SW480 (cell line): ENCODE data around the gene IFITM10.

Experiments
- DNase-seq: peaks from one replicate; pipeline ENCODE4 v3.0.0-alpha.2; 2016; ENCODE audit warnings: low spot score

IFITM10 gene

DNA sequence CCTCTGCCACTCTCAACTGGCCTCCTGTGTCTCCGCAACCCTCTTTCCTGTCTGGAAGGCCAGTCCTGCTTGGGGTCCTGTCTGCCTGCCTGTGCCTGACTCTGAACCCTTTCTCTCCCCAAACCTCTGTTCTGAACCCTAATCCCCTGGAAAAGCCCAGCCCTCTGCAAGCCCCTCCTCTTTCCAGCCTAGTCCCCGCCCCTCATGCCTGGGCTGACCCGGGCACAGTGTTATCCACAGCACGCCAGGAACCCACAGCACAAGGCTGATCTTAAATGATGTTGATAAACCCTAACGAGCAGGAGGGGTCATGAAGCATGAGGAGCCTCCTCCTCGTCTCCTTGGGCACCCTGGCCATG lies at the start of gene IFITM10:
Gene IFITM10 (minus strand): TSS at position 115 of the 359 bp plus-strand sequence. CDS start 153 bp downstream, outside the sequence.
- no peak for DNase-seq

DNA sequence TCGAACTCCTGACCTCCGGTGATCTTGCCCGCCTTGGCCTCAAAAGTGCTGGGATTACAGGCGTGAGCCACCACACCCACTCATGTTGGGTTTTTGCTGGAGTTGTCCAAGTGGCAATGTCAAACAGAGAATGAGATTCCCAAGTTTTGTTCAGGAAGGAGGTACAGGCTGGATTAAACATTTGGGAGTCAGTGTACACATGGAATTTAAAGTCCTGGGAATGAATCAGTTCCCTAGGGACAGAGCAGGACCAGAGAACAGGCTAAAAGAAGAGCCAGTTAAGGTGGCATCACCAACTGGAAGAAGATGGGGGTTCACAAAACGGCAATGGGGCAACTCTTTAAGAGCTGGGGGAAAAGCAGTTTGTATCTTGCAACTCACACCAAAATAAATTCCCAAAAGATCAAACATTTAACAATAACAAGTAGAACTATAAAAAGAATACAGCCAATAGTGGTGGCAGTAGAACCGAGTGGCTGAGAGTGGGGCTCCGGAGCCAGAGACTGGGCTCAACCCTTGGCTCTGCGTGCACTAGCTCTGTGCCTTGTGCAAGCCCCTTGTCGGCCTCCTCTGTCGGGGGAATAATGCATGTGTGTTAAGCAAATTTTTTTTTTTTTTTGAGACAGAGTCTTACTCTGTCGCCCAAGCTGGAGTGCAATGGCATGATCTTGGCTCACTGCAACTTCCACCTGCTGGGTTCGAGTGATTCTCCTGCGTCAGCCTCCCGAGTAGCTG lies 47.2 kb upstream of the IFITM10 start:
- no peak for DNase-seq

DNA sequence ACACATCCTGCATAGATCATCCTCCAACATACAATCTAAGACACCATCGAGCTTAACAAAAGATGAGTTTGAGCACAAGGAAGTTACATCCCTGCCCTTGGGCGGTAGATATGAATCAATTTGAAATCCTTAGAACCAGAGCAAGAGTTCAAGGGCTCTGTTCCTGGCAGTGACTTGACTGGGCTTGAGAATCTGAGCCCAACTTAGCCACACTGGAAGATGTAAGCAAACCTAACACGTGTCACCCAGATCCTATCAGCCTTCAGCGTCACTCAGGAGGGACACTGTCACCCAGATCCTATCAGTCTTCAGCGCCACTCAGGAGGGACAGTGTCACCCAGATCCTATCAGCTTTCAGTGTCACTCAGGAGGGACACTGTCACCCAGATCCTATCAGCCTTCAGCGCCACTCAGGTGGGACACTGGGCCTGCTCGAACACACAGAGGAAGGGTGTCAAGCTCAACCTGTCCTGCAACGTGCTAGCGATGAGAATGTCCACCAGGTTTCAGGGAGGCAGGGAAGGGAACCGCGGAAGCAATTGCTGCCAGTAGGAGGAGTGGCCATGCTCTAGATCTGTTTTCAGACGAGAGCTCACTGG lies 46.1 kb upstream of the IFITM10 start:
- DNase-seq, result no peak

DNA sequence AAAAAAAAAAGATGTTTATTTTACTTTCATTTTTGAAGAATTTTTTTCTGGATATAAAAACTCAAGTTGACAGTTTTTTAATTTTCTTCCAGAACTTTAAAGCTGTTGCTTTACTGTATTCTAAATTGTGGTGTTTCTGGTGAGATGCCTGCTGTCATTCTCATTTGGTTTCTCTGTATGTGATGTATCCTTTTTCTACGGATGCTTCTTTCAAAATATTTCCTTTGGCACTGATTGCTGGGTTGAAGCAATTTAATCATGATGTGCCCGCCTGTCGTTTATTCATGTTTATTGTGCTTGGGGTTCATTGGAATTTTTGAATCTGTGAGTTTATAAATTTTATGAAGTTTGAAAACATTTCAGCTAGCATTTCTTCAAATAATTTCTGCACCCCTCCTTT lies 42.7 kb upstream of the IFITM10 start:
- no peak for DNase-seq

DNA sequence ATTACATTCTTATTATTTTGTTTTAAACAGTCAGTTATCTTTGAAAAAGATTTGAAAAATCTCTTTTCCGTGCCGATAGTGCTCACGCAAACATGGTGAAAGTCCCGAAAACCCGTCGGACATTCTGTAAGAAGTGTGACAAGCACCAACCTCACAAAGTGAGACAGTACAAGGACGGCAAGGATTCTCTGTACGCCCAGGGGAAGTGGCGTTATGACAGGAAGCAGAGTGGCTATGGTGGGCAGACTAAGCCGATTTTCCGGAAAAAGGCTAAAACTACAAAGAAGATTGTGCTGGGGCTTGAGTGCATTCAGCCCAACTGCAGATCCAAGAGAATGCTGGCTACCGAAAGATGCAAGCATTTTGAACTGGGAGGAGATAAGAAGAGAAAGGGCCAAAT lies 42.1 kb upstream of the IFITM10 start:
- no peak for DNase-seq

DNA sequence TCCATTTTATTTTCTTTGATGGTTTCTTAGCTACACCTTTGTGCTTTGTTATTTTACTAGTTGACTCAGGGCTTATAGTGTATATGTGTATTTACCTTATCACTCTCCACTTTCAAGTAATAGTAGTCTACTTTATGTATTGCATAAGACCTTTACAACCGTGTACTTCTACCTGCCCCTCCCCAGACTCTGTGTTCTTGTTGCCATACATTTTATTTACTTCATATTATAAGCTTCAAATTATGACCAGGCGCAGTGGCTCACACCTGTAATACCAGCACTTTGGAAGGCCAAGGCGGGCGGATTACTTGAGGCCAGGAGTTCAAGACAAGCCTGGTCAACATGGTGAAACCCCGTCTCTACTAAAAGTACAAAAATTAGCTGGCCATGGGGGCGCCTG lies 41.5 kb upstream of the IFITM10 start:
- DNase-seq, result no peak

DNA sequence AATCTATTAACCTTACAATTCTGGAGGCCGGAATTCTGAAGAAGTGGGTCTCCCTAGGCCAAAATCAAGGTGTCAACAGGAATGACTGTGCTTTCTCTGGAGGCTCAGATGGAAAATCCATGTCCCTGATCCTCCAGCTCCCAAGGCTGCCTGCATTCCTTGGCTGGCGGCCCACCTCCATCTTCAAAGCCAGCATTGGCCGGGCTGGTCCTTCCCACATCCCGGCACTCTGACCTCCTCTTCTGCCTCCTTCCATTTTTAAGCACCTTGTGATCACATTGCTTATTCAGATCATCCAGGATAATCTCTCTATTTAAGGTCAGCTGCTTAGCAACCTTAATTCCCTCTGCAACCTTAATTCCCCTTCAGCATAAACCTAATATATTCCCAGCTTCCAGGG lies 36.1 kb upstream of the IFITM10 start:
- no peak for DNase-seq

DNA sequence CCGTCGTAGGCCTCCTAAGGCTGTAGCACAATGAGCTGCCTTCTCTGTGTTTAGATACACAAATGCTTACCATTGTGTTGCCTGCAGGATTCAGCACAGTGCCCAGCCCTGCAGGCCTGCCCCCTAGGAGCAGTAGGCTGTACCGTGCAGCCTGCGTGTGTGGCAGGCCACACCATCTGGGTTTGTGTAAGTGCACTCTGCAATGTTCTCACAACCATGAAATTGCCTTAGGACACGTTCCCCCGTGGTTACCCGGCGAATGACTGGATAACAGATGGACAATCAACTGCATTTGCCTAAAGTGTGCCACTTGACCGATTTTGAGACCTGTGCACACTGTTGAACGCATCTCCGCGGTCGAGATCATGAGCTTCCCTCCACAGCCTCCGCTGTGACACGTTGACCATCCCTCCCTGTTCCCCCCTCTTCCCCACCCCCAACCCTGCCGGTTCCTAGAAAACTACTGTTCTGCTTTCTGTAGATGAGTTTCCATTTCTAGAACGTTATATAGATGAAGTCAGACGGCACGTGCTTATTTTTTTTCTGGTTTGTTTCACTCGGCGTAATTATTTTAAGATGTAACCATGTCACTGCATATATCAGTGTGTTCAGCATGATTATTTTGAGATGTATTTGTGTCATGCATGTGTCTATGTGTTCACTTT lies 35.5 kb upstream of the IFITM10 start:
- DNase-seq, result no peak

DNA sequence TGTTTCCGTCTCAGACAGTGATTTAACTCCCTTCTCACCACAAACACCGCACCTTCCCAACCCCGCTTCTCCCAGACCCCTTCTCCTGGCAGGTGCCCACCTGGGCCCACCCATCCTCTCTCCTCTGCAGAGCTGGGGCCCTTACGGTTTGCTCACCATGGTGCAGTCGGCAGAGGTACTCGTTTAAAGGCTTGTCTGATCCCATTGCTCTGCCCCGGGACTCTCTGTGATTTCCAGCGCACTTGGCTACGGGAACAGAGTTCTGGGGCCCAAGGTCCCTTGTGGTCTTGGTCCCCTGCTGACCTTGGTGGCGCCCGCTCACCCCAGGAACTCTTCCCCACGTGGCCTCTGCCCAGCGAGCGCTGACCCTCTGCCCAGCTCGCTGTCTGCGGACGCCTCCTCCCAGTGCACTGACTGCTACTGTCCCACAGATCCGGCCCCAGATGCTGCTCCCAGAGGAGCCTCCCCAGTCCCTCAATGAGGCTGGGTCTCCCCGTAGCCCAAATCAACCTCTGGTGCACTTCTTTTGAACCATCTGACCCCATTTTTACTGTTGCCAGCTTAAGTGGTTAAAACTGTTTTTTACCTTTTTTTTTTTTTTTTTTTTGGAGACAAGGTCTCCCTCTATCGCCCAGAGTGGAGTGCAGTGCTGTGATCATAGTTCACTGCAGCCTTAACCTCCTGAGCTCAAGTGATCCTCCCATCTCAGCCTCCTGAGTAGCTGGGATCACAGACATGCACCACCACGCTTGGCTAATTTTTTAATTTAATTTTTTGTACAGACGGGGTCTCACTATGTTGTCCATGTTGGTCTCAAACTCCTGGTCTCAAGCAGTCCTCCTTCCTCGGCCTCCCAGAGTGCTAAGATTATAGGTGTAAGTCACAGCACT lies 34.6 kb upstream of the IFITM10 start:
- no peak for DNase-seq

DNA sequence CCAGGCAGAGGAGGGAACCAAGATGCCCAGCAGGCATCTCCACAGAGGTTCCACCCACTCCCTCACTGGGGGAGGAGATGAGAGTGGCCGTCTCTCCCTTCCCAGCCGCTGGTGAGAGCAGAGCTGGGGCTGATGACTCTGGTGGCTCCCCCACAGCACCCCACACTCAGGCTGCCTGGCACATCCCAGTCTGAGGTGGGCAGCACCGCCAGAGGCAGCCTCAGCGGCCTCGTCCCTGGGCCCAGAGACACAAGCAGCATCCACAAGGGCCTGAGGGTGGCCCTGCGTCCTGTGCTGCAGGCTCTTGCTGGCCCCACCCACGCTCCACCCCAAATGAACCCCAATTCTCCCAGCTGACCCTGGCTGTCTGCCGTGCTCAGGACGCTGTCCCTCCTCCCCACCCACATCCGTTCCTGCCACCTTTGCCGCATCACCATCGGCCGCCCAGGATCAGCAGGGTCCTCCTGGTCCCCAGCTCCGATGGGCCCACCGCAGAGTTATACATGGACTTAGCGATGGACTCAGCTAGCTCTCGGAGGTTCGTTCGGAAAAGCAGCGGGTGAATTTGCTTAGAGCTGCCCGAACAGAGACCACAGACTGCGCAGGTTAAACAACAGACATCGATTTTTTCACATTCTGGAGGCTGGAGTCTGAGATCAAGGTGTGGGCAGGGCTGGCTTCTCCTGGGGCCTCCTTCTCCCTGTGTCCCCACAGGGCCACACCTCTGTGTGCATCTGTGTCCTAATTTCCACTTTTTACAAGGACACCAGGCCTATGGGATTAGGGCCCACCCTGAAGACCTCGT lies 33.5 kb upstream of the IFITM10 start:
- no peak for DNase-seq

DNA sequence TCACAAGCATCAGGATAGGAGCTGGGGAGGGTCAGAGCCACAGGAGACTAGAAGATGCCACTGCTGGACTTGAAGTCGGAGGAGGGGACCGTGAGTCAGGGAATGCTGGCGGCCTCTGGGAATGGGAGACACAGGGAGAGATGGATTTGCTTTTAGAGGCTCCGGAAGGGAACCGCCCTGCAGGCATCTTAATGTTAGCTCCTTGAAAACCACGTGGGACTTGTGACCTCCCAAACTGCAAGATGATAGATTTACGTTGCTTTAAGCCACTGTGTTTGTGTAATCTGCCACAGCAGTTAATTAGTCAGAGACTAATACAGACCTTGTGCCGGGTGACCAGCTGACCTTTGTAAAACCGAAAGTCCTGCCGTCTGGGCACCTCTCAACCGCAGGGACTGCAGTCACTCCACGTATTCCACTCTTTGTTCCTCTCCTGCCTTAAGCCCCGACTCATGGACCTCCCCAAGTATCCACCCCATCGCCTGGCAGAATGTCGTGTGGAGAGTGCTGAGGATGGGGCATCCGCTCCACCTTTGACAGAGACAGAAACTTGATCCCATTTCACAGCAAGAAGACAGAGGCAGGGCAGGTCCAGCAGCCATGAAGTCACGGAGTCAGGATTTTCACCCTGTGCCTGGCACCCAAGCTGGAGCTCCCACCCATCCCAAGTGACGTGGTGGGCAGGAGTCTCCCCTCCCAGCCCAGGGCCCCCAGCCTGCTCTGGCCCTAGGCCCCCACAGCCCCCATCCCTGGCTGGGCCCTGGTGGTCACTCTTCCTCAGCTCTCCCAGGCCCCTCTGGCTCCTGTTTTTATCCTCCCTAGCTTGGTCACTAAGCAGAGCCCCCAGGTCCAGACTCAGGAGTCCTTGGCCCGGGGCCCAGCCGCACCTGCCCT lies 32.7 kb upstream of the IFITM10 start:
- DNase-seq, result peak; percentile 20

DNA sequence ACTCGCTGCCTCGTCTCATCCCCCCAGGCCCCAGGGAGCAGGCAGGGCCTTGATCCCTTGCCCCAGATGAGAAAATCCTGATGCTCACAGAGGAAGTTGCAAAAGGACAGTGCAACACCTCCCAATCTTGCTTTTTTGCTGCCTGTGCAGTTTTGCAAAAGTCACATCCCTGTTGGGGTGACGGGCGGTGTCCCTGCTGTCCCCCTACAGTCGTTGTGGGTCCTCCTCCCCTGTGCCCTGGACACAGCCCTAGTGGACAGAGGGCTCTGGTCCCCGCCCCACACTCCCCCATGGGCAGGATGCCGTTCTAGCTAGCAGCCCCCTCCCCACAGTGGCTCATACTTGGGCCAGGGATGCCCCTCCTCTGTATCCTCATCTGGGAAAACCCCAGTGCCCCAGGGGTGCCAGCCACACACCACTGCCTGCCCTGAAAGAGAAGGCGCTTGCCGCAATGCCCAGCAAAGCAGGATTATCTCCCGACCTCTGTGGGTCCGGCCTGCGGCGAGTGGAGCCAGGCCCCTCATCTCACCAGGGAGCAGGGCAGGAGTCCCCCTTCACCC lies 31.7 kb upstream of the IFITM10 start:
- no peak for DNase-seq

DNA sequence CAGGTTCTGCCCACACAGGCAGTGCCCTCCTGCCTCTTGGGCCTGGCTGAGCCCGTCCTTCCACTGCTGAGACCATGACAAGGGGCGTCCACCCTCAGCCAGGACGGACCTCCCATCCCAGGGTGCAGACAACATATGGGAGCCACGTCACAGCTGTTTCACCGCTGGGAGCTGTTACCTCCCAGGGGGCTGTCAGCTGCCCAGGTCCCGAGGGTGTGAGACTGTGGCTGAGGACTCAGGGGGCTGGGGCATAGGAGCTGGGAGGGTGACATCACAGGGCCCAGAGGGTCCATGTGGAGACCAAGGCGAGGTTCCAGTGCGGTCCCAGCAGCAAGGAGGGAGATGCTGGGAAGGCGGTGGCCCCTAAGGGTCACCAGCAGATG lies 31.2 kb upstream of the IFITM10 start:
- DNase-seq, result no peak

DNA sequence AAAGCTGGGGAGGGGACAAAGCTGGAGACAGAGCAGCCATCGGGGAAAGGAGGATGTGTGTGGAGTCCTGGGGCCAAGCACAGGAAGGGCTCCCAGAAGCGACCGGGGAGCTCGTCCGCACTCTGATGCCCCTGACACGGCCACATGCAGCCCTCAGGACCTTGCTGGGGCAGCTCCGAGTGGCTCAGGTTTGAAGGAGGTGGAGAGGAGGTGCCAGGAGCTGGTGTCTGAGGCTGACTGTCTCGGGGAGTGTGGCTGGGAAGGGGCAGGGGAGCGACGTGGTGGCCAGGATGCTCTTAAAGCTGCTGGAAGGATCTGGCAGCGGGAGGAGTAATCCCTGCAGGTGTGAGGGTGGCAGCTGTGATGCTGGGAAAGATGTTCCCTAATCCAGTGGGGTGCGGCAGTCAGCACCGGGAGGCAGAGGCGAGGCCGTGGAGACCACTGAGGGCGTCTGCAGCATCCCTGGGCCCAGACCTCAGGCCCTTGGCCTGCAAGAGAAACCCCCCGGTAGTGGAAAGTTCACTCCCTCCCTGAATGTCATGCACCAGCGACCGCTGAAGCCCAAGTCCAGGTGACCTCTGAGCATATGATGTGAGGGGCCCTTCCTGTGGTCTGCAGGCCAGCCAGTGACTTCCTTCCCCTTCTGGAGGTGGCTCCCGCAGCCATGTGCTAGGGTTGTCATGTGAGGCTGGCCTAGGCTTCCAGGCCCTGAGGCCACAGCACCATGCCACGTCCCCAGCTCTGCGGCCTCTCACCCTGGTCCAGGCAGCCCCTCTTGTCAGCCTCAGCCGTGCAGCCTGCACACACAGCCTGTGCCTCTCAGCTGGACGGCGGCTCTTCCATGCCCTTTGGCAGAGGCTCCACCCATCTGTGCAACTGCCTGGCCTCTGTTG lies 30.6 kb upstream of the IFITM10 start:
- no peak for DNase-seq

DNA sequence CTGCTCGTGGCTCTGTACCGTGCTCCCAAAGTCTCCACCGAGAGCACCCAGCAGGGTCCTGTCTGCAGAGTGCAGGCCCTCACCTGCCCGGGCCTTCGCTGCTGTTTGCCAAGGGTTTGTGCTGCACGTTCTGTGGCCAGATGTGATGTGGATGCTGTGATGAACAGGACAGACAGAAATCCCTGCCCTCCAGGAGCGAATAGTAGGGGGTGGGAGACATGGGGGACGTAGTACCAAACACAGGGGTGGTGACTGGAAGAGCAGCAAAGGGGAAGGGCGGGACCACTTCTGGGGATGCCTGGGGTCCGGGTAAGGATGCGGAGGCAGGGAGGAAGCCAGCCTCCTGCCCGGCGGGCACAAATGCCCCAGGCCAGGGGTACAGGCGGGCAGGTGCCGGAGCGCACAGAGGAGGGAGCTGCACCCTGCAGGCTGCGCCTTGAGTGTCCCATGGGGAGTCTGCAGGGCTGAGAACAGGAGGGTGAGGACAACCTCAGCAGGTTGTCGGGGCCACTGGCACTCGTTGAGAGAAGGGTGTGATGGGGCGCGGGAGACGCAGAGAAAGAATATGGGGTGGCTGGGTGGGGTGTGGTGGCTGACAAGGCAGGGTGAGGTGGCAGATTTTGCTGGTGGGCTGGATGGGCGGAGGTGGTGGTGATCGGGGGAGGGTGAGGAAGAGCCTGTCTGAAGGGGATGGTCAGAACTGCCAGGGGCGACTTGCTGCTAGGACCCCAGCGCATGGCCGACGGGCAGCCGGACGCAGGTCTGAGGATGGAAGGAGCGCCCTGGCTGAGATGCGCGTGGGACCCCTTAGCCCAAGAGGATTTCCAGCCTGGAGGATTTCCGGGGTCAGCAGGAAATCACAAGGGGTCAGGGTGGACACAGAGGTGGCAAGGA lies 29.7 kb upstream of the IFITM10 start:
- DNase-seq, result no peak

DNA sequence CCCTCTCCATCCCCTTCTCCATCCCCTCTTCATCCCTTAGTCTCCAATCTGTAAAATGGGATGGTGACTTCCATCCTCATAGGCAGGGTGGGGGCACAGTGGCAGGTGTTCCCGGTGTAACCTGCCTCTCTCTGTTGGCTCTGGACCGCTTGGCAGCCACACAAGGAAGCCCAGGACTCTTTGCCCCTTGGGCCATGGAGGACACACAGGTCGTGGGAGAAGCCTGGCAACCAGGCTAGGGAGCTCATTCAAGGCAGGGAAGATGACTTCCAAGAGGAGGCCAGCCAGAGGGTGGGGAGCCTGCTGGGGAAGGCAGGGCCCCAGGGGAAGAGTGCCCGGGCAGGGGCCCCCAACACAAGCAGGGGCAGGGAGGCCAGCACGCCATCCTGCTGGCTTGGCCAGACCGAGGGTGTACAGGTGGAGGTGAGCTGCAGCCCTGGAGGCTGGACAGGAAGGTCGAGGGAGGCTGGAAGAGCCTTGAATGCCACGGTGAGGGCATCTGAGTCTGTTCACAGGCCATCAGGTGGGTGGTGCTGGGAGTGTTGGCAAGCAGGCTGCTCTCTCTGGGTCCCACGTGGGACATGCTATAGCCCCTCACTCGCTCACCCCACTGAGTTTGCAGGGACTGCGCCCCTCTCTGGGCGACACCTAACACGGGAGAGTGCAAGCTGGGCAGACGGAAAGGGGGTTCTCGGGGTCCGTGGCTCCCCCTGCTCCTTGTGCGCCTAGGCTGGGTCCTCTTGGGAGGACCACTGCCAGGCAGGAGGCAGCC lies 28.8 kb upstream of the IFITM10 start:
- DNase-seq, result no peak

DNA sequence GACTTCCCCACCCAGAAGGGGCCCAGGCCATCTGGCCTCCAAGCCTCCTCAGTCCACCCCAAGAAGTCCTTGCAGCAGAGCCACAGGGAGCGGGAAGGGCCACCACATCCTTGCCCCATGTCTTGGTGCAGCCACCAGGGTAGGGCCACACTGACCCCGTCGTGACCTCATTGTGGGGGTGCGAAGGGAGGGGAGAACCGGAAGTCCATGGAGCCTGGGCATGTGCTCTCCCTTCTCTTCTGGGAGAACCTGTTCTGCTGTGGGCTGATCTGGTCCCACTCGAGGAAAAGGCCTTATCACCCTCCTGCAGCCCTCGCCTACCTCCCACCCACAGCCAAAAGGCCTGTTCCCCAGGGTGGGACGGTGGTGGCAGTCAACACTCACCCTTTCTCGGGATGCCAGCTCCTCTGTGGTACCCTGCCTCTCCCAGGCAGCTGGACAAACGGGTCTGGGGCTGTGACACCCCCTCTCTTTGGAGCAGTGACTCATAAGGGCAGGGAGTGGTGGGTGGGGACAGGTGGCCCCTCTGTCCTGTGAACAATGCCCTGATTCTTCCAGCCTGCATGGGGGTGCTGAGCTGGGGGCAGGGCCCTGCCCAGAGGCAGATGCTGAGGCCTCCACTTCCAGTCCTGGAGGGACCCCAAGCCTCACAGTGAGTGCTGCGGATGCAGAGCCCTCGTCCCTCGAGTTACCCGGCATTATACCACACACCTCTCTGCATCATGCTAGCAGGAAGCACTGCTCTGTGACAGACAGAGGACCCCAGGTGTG lies 27.9 kb upstream of the IFITM10 start:
- DNase-seq, result peak; percentile 77
